ENCODE data around the gene GRM7.

Gene GRM7

GRCh38 chr3:7512048-7512447, 651.1 kb downstream of the GRM7 start:
- no peak for DNase-seq

GRCh38 chr3:7518026-7518425, 657.1 kb downstream of the GRM7 start:
- no peak for DNase-seq

GRCh38 chr3:7518456-7518855, 657.5 kb downstream of the GRM7 start:
- DNase-seq, result no peak

GRCh38 chr3:7520059-7520458, 659.1 kb downstream of the GRM7 start:
- DNase-seq, result no peak

- no peak for DNase-seq
Observed at GRCh38 chr3:7520593-7520992, 659.7 kb downstream of the GRM7 start.

- DNase-seq, result no peak
Observed at GRCh38 chr3:7536510-7536909, 675.6 kb downstream of the GRM7 start.

GRCh38 chr3:7536921-7537320, 676.0 kb downstream of the GRM7 start:
- no peak for DNase-seq

GRCh38 chr3:7543294-7543880, 682.5 kb downstream of the GRM7 start:
- DNase-seq, result no peak

- DNase-seq, result no peak
Observed at GRCh38 chr3:7545334-7545733, 684.4 kb downstream of the GRM7 start.

GRCh38 chr3:7546253-7546652, 685.3 kb downstream of the GRM7 start:
- no peak for DNase-seq

- DNase-seq, result no peak
Observed at GRCh38 chr3:7547826-7548225, 686.9 kb downstream of the GRM7 start.

GRCh38 chr3:7562892-7563291, 702.0 kb downstream of the GRM7 start:
- no peak for DNase-seq

- no peak for DNase-seq
Observed at GRCh38 chr3:7565574-7565973, 704.7 kb downstream of the GRM7 start.

GRCh38 chr3:7567160-7567559, 706.2 kb downstream of the GRM7 start:
- no peak for DNase-seq

- DNase-seq, result no peak
Observed at GRCh38 chr3:7568526-7569184, 707.7 kb downstream of the GRM7 start.

- DNase-seq, result no peak
Observed at GRCh38 chr3:7573330-7573729, 712.4 kb downstream of the GRM7 start.

- DNase-seq, result no peak
Observed at GRCh38 chr3:7574435-7574834, 713.5 kb downstream of the GRM7 start.

GRCh38 chr3:7576071-7576470, 715.2 kb downstream of the GRM7 start:
- no peak for DNase-seq

- DNase-seq, result no peak
Observed at GRCh38 chr3:7576506-7576905, 715.6 kb downstream of the GRM7 start.

GRCh38 chr3:7577513-7577912, 716.6 kb downstream of the GRM7 start:
- no peak for DNase-seq

GRCh38 chr3:7581831-7582230, 720.9 kb downstream of the GRM7 start:
- no peak for DNase-seq

- no peak for DNase-seq
Observed at GRCh38 chr3:7585052-7585451, 724.1 kb downstream of the GRM7 start.

GRCh38 chr3:7588236-7588635, 727.3 kb downstream of the GRM7 start:
- DNase-seq, result no peak

GRCh38 chr3:7589526-7589925, 728.6 kb downstream of the GRM7 start:
- DNase-seq, result no peak

GRCh38 chr3:7602297-7602696, 741.4 kb downstream of the GRM7 start:
- no peak for DNase-seq

Measured in activated CD8-positive, alpha-beta memory T cell treated with anti-CD3 and anti-CD28 coated beads for 24 hours (primary cell).